ENCODE data around the gene ZNF556.

The ZNF556 gene

GRCh38 chr19:2906631-2907195 lies 39.6 kb downstream of the ZNF556 start:
- DNase-seq: no peak

- no peak for DNase-seq
Measured at GRCh38 chr19:2912306-2912705, 45.2 kb downstream of the ZNF556 start.

DNA sequence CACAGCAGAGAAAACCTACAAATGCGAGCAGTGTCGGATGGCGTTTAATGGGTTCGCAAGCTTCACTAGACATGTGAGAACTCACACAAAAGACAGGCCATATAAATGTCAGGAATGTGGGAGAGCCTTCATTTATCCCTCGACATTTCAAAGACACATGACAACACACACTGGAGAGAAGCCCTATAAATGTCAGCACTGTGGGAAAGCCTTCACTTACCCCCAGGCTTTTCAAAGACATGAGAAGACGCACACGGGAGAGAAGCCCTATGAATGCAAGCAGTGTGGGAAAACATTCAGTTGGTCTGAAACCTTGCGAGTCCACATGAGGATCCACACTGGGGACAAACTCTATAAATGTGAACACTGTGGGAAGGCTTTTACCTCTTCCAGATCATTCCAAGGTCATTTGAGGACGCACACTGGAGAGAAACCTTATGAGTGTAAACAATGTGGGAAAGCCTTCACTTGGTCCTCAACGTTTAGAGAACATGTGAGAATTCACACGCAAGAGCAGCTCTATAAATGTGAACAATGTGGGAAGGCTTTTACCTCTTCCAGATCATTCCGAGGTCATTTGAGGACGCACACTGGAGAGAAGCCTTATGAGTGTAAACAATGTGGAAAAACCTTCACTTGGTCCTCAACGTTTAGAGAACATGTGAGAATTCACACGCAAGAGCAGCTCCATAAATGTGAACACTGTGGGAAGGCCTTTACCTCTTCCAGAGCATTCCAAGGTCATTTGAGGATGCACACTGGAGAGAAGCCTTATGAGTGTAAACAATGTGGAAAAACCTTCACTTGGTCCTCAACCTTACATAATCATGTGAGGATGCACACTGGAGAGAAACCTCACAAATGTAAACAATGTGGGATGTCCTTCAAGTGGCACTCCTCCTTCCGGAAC lies 50.4 kb downstream of the ZNF556 start:
- DNase-seq: no peak

DNA sequence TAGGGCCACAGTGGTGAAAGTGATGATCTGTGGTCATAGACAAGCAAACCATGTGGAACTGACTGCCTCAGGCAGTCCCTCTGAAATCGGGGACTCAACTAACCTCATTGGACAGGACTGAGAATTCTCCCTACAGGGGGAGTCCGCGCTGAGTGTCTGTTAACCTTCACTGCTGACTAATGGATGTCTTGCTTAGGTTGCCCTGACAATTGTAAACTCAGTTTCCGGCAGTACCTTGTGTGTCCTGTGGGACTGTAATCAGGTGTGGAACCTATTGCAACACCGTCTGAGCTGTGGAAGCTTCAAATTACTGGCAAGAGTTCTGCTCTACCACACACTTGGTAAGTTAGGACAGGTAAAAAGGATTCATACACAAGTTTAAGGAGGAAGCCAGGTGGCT lies 55.9 kb downstream of the ZNF556 start:
- no peak for DNase-seq

DNA sequence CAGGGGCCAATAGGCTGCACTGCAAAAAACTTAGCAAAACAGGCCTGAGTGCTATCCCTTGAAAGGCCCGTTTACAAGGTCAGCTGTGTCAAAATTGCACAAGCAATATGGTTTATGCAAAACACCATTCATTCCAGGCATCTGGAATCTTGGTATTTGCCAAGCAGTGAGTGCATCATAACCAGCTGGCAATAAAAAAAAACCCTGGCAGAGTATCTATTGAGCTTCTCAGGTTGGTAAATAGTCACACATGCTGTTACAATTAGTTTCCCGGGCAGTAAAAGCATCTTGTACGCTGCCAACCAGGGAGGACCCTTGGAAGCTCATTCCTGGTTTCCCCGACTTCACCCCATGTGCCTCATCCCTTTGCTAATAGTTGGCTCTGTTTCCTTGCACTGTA lies 56.4 kb downstream of the ZNF556 start:
- no peak for DNase-seq

- no peak for DNase-seq
Measured at GRCh38 chr19:2926341-2927031, 59.4 kb downstream of the ZNF556 start.

- DNase-seq: no peak
Measured at GRCh38 chr19:2927032-2927430, 59.9 kb downstream of the ZNF556 start.

Data from CD4-positive, alpha-beta T cell treated with Interleukin-4 for 1 hour (primary cell).